ENCODE data around the gene KAT6B.

KAT6B gene

DNA sequence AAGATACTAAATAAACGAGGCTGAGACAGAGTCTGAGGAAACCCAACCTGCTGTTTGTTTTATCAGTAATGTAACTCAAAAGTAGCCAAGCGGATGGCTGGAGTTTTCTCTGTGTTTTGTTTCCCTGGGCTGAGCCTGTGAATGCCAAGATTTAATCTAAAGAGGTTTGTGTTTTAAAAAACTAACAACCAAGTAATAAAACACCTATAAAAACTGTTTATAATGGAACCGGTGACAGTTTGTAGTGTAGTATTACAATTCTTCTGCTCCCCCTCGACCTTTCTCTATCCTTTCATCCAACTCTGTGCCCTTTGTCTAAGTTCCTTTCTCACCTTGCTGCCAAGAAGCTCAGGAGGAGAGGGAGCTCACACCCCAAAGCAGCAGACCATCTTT, 2.6 kb upstream of the KAT6B start:
- no peak for DNase-seq (ENCODE audit: low read depth in 2 of 2)

DNA sequence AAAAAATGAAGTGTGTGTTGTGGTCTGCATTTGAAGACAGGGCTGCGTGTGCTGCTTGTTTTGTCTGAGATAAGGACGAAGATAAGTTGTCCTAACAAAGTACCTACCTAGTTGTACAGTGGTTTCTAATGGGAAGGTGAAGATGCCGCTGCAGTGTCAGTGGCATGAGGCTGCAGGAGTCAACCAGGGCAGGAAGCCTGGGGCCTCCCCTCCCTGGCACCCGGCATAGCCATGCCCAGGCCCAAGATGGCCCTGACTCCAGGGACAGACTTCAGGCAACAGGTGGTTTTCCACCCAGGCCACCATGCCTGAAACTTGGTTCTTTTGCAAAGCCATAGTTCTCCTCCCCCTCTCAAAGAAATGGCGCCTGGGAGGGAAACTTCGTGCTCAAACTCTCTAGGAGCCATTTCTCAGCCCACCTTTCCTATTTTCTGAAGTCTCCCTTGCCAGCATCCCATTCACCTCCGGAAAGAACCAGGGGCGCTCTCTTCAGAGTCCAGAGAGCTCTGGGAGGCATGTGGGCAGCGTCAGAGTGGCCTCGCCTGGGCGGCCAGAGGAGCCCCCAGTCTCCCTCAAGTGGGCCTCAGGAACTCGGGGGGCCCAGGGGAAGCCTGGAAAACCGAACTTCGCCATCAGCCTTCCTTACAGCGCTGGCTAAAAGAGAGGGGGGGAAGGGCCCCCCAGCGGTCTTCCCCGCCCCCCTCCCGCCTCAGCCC, 2.1 kb upstream of the KAT6B start:
- DNase-seq (ENCODE audit: low read depth in 2 of 2) = no peak

DNA sequence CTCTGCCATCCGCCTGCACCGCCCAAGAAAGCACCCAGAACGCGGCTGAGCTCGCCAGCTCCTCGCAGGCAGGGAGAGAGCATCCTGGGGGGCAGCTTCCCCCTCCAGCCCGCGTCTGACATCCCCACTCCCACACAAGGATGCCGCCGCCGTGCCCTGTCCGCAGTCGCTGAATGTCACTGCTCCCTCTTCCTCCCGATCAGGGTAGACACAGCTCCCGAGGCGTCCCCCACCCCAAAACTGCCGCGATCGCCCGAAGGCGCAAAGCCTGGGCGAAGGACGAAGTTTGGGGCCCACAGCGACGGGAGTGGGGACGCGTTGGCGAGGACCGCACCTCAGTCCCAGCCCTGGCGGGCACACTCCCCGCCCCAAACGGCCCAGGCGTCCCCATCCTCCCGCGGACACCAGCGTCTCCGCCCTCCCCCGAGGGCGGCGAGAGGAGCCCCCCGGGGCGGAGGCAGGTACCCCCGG, 1.5 kb upstream of the KAT6B start:
- no peak for DNase-seq (ENCODE audit: low read depth in 2 of 2)

DNA sequence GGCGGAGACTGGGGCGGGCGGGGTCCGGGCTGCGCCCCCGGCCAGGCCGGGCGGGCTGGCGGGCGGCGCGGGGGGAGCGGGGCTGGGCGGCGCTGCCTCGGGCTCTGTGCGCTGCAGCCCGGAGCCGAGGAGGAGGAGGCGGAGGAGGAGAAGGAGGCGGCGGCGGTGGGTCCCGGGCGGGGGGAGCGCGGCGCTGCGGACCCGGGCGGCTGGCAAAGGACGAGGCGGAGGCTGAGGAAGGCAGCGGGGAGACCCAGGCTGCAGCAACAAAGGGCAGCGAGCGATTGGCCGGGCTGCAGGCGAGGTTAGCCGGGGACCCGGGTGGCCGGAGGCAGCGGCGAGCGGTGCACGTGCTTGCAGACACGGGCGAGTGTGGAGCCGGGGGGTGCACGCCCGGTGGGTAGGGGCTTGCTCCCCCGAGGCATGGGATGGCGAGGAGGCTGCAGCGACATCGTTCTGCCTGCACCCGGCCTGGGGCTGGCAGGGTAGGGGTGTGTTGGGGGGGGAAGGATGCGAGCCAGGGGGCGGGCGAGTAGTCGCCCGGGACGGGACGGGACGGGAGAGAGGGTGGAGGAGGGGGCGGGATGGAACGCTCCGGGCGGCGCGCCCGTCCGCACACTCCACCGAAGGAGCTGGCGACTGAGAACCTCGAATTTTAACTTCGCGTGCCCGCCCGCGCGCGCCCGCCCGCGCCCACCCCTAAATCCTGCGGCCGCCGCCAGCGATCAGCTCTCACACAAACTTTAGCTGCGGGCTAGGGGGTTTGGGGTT, 844 bp upstream of the KAT6B start:
- DNase-seq (ENCODE audit: low read depth in 2 of 2) = peak in 1 of 2 experiments; percentile 16

DNA sequence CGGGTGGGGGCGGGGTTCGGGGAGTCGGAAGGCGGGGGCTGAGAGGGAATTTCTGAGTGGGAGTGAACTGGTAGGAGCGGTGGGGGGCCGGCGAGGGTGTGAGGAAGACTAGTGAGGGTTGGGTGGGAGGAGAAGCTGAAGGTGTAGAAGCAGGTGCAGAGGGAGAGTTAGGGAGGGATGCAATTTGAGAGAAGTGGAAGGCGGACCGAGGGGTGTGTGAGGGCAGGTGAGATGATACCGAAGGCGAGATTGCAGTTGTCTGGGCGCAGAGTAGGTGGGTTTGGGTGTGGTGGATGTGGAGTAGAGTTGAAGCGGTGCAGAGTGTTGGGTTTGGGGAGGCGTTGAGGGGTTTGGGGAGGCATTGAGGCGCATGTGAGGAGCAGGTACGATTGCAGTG, 643 bp downstream of the KAT6B start:
- DNase-seq (ENCODE audit: low read depth in 2 of 2) = no peak

DNA sequence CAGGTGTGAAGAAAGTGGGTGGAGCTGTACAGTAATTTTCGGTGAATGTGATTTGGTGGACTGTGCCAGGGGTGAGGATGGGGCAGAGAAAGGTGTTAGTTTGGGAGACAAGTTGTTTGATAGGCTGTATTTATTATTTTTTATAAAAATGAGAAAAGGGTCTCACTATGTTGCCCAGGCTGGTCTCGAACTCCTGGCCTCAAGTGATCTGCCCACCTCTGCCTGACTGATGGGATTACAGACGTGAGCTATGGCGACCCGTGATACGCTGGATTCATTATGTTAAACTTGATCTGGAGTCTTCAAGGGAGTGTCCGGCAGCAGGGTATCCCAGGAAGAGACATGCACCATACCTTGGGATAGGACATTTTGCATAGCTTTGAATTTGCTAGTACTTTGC, 1.3 kb downstream of the KAT6B start:
- DNase-seq (ENCODE audit: low read depth in 2 of 2) = no peak

DNA sequence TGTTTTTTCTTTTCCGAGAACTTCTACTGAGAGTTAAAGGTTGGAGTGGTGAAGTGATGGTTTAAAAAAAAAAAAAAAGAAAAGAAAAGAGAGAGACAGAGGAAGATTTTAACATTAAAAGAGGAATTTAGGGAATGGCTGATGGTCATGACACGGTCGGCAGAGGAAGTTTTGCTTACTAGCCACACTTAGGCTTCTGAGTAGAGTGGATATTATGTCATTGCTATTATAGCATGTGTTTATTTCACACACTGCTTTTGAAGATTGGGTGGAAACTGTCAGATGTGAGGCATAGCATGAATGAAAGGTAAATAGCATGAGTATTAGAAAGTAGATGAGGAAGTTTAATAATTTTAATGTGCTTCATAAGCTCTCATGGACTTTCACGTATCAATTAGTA, 2.5 kb downstream of the KAT6B start:
- no peak for DNase-seq (ENCODE audit: low read depth in 2 of 2)

DNA sequence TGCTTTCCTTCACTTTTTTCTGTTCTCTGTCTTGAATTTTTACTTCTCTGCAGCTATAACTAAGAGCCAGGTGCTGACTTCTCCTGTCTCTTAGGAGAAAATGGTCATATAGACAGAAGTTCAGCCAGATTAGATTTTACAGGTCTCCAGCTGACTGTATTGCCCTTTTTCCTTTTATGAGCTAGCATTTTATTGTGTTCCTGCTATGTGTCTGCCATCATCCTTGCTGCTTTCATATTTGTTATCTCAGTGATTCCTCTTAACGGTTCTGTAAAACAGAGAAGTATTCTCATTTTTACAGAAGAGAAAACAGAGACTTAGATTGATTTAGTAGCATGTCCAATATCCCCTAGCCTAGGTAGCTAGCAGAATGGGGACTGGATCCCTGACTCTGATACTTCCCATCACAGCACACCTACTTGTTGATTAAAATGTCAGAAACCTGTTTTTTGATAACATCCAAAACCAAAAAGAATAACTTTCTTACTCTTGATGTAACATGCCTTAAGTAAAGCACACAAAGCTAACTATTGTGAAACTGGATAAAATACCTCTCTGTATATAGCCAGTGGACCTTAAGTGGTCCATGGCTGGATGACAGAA, 5.2 kb downstream of the KAT6B start:
- DNase-seq (ENCODE audit: low read depth in 2 of 2) = no peak

DNA sequence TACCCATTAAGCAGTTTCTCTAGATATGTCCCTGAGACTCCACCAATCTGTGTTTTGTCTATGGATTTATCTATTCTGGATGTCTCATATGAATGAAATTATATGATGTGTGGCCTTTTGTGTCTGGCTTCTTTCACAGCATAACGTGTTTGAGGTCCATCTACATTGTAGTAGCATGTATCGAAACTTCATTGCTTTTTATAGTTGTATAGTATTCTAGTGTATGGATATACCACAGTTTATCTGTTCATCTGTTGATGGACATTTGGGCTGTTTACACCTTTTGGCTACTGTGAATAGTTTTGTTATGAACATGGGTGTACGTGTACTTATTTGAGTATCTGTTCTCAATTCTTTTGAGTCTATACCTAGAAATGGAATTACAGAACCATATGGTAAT, 9.6 kb downstream of the KAT6B start:
- DNase-seq (ENCODE audit: low read depth in 2 of 2) = no peak

DNA sequence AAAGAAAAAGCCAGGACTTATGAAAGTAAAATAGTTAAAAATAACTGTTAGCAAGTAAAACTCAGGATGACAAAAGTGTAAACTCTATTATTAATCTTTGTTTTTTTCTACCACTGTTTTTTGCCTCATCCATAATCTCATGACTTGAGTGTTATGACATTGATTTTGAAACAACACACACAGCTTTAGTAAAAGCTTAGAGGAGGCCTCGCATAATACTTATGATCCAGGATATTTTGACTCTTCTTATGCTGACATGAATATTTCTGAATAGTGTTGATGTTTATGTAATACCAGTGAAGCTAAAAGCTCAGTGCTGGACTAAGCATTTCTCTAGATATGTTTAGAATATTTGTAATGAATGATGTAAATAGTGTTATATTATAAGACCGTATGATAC, 10.5 kb downstream of the KAT6B start:
- no peak for DNase-seq (ENCODE audit: low read depth in 2 of 2)

DNA sequence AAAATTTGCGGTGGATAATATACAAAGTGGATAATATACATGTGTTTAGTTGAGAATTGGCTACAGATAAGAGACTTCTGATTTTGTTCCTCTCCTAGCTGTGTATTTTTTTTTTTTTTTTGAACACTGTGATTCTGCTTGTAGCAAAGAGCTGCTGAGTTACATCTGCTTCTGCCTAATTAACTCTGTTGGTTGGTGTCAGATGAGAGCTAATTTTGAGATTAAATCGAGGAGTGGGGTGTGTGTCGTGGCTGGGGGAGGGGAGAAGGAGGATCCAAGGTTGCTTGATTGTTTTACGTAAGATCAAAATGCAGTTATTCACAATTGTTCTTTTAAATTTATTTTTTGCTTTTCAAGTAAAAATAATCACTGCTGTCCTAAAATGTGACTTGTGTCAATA, 11.3 kb downstream of the KAT6B start:
- no peak for DNase-seq (ENCODE audit: low read depth in 2 of 2)

DNA sequence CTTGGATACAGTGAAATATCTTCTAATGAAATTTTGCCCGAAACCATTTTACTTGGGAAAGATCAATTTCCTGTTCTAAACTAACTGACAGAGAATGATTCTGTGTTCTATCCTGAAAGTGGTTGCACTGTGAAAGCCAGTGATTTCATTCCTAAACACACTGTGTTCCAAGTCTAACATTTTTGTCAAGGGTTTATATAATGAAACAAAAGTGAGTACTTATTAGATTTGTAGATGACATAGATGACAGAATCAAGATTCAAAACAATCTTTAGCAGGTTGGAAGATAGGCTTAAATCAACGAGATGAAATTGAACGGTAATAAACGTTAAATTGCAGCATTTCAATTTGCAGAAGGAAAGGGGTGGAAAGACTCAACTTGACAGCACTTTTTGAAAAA, 13.3 kb downstream of the KAT6B start:
- no peak for DNase-seq (ENCODE audit: low read depth in 2 of 2)

DNA sequence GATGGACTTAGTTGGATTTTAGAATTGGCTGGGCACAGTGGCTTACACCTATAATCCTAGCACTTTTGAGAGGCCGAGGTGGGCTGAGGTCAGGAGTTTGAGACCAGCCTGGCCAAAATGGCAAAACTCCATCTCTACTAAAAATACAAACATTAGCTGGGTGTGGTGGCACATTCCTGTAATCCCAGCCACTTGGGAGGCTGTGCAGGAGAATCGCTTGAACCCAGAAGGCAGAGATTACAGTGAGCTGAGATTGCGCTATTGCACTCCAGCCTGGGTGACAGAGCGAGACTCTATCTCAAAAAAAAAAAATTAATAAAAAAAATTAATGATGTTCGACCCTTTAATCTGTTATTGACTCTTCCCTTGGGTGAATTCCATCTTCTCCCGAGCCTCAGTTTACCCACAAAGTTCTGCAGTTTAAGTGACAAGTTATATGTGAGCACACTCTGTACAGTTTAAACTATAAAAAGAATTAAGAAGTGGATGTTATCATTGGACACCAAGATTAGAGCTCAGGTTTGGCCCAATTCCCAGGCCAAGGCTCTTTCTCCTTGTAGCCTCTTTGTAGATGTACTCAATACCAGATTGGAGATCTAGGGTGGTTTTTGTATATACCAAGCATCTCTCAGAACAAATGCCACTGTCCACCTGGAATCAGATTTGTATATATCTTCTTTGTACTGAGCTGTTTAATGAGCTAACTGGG, 15.0 kb downstream of the KAT6B start:
- no peak for DNase-seq (ENCODE audit: low read depth in 2 of 2)

DNA sequence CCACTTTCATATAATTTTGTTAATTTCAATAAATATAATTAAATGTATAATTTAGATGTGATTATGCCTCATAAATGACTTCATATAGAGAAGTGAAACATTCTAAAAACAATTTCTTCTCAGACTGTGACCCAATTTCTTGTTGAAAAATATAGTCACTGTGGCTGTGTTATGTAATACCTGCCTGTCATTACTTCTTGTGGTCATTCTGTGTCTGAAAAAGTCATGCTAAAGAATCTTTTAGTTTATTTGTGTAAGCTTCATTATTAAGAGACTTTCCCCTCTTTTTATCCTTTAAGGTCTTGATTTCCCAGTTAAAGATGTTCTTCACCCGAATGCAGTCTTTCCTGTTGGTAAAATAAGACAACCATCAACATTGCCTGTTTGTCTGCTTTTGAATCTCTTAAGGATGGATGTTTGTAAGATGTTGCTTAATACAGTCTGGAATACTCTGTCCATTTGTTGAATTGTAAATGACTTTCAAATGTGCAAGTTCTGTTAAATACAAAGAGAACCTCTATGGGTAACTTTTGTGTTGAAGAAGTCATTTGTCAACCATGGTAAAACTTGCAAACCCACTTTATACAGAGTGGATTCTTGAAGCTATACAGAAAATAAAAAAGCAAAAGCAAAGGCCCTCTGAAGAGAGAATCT, 16.0 kb downstream of the KAT6B start:
- DNase-seq (ENCODE audit: low read depth in 2 of 2) = no peak

DNA sequence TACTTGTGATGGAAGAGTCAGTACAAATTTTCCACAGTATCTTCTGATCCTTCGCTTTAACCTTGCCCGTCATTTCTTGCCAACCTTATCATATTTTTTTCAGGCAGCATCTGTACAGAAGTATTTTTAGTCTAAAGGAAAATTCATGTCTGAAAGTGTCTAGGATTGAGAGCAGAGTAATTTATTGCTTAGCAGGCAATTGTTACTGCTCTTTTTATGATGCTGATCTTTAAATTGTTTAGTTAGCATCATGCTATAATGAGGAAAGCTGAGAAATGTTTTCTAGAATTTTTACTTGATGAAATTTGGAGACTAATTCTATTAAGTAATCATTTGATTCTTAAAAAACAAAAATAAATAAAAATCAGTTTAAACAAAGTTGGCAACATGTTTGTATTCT, 20.6 kb downstream of the KAT6B start:
- DNase-seq (ENCODE audit: low read depth in 2 of 2) = no peak

DNA sequence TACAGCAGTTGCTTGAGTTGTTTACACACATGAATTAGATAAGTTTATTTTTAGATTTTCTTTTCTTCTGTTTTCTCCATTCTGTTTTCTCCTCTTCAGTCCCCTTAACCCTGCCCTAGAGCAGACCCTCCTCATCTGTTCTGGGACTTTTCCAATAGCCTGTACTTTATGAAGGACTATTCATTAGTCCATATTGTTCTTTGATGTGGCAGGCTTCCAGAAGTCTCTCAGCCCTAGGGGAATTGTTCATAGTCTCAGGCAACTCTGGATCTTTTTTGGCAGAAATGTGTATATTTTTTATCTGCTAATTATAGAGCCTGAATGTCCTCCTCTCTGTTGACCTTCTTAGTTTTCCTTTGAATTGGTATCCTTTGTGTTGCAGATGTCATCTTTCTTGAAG, 25.4 kb downstream of the KAT6B start:
- DNase-seq (ENCODE audit: low read depth in 2 of 2) = no peak

DNA sequence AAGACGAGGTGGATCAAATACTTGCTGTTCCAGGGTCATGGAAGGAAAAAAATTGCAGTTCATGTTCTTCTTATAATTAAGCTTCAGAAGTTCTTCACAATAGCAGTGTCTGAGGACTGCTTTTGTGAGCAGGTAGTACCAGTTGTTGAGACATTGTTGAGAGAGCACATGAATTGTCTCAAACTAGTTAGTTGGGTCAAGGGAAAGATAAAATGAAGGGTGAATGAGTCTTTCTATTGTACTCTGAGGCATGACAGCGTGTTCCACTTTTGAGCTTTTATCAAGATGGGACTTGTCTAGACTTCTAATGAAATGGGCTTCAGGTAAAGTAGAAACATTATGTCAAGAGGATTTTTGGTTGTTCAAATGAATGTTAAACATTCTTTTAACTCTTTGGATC, 26.0 kb downstream of the KAT6B start:
- DNase-seq (ENCODE audit: low read depth in 2 of 2) = no peak

DNA sequence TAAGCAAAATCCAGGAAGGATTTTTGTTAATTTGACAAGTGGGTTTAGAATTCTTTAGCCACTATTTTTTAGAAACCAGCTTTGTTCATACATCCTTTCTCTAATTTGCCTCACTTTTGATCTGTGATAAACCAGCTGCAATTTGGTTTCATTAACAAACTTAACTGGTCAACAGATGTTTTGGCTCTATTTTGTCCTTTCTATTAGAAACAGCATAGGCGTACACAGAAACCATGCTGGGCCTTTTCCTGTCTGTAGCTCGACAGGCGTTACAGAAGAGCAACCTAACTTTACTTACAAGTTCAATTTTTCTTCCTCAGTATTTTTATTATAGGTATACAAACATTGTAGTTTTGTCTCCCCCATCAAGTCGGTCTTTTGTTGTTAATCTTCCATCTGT, 28.2 kb downstream of the KAT6B start:
- no peak for DNase-seq (ENCODE audit: low read depth in 2 of 2)

DNA sequence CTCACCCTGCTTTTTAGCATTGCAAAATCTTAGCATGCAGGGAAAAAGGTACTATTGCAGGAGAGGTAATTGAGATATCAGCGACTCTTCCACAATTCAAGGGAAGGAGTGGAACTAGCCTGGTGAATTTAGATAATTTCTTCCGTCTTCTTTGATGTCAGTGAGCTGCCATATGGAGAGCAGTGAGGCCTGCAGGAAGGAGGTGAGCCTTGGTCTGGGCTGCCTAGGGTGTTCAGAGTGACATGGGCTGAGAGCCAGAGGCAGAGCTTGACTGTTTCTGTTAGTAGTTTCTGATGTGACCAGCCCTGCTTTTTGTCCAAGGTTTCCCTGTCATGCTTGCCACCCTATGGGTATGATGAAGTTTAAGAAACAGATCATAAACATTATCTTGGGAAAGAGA, 28.6 kb downstream of the KAT6B start:
- no peak for DNase-seq (ENCODE audit: low read depth in 2 of 2)

DNA sequence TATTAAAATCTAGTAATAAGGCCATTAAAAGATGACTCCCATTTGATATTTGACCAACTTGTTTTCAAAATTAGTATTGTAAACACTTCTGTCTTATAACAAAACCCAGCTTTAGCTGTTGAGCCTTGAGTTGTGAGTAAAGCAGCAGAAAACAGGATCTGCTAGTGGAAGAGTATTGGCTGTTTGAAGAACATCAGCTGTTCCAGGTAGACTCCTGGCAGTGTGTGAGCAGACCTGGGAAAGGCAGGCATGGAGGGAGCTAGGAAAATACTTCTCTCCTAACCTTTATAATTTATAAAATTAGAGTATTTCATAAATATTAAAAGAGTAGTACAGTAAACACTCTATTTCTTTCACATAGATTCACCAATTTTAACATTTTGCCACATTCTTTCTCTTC, 29.0 kb downstream of the KAT6B start:
- DNase-seq (ENCODE audit: low read depth in 2 of 2) = no peak

DNA sequence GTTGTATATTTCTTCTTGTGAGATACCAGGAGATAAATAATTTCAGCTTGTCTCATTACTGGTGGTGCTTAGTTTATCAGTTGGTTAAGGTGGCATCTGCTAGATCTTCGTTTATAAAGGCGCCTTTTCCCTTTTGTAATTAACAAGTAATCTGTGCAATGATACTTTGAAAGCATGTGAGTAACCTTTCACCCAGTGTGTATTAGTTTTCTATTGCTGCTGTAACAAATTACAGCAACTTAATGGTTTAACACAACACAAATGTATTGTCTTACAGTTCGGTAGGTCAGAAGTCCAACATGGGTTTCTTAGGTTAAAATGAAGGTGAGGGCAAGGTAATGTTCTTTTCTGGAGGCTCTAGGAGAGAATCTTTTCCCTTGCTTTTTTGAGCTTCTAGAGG, 30.5 kb downstream of the KAT6B start:
- no peak for DNase-seq (ENCODE audit: low read depth in 2 of 2)

DNA sequence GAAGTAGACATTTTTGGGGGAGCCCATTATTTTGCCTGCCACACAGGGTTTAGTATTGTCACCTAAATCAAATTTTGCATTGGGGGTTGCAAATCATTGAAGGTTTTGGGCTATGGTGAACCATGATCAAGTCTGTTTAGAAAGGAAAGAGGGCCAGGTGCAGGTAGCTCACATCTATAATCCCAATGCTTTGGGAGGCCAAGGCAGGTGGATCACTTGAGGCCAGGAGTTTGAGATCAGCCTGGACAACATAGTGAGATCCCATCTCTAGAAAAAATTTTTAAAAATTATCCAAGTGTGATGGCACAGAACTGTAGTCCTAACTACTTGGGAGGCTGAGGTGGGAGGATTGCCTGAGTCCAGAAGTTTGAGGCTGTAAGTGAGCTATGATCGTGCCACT, 31.2 kb downstream of the KAT6B start:
- no peak for DNase-seq (ENCODE audit: low read depth in 2 of 2)

Measured in fibroblast of skin of left quadriceps (primary cell).